ENCODE measurements around the gene FREY1.

FREY1 gene

DNA sequence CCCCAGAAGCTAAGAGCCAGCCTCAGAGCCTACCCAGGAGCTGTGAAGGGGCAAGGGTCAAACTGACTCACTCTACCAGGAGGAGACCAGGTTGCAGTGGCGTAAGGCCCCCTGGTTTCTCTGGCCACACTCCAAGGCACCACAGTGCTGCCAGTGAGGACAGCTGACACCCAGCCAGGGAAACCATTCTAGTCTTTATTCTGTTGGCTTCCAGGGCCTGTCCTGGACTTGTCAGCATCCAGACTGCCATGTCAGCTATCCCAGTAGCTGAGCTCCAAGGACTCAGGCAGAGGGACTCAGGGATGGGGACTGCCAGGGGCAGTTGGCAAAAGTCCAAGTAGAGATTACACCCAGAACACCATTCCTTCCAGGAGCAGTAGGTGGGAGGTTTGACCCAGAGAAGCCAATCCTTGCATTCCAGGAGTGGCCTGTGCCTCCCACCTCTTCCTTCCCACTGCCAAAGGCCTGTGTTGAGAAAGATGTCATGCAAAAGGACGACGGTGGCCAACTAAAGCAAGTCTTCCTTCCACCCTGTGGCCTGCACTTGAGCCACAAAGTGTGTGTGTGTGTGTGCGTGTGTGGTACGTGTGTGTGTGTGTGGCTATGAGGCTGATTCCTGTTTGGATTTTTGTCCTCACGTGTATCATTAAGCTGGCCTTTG, 25.2 kb downstream of the FREY1 start:
- DNase-seq (ENCODE audit: low spot score): no peak
- in situ Hi-C loops (cut with MboI; ENCODE audit: low sequenced_read_pairs, unreplicated experiment): no loop called here
- TF ChIP-seq, protein P1, sequence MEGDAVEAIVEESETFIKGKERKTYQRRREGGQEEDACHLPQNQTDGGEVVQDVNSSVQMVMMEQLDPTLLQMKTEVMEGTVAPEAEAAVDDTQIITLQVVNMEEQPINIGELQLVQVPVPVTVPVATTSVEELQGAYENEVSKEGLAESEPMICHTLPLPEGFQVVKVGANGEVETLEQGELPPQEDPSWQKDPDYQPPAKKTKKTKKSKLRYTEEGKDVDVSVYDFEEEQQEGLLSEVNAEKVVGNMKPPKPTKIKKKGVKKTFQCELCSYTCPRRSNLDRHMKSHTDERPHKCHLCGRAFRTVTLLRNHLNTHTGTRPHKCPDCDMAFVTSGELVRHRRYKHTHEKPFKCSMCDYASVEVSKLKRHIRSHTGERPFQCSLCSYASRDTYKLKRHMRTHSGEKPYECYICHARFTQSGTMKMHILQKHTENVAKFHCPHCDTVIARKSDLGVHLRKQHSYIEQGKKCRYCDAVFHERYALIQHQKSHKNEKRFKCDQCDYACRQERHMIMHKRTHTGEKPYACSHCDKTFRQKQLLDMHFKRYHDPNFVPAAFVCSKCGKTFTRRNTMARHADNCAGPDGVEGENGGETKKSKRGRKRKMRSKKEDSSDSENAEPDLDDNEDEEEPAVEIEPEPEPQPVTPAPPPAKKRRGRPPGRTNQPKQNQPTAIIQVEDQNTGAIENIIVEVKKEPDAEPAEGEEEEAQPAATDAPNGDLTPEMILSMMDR (IDR thresholded peaks at IDR 0.05; ENCODE audit: borderline replicate concordance, control extremely low read depth, extremely low read depth, insufficient read depth, missing control alignments): no peak

GRCh38 chr11:45880772-45881570, 26.1 kb downstream of the FREY1 start:
- TF ChIP-seq, protein P1 (IDR thresholded peaks at IDR 0.05; ENCODE audit: borderline replicate concordance, control extremely low read depth, extremely low read depth, insufficient read depth, missing control alignments): no peak
- in situ Hi-C loops (cut with MboI; ENCODE audit: low sequenced_read_pairs, unreplicated experiment): no loop called here
- DNase-seq (ENCODE audit: low spot score): no peak

DNA sequence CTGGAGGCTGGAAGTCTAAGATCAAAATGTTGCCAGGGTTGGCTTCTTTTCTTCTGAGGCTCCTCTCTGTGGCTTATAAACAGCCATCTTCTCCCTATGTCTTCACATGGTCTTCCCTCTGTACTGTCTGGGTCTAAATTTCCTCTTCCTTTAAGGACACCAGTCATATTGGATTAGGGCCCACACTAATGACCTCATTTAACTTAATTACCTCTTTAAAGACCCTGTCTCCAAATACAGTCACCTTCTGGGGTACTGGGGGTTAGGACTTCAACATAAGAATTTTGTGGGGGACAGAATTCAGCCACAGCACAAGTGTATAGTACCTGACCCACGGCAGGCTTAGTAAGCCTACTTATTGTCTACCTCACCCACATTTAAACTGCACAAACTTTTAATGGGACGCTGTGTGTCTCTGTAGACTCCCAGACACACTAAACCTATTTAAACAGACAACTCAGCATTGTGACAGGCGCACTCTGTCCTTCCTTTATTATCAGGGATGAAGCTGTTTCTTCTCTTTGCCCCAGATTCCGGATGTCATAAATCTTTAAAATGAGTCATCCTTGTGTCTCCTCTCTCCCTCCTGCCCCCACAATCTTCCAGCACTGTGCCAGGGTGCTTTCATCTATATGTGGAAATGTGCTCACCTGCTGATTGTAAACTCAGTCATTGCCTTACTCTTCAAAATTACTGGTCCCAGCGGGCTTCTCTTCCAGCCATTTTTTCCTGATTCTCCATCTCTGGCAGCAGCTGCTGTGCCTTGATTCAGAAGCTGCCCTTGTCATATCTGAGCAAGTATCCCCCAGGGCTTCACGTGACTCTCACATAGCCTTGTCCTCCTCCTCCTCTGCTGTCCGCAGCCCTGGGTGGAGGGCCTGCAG, 27.0 kb downstream of the FREY1 start:
- DNase-seq (ENCODE audit: low spot score): no peak
- in situ Hi-C loops (cut with MboI; ENCODE audit: low sequenced_read_pairs, unreplicated experiment): no loop called here
- TF ChIP-seq, protein P1 (IDR thresholded peaks at IDR 0.05; ENCODE audit: borderline replicate concordance, control extremely low read depth, extremely low read depth, insufficient read depth, missing control alignments): no peak

- no peak for DNase-seq (ENCODE audit: low spot score)
- in situ Hi-C loops (cut with MboI; ENCODE audit: low sequenced_read_pairs, unreplicated experiment): no loop called here
- TF ChIP-seq, protein P1 (IDR thresholded peaks at IDR 0.05; ENCODE audit: borderline replicate concordance, control extremely low read depth, extremely low read depth, insufficient read depth, missing control alignments): no peak
Observed at GRCh38 chr11:45877845-45878244, 29.2 kb downstream of the FREY1 start.

GRCh38 chr11:45877221-45877620, 29.9 kb downstream of the FREY1 start:
- DNase-seq (ENCODE audit: low spot score): no peak
- TF ChIP-seq, protein P1 (IDR thresholded peaks at IDR 0.05; ENCODE audit: borderline replicate concordance, control extremely low read depth, extremely low read depth, insufficient read depth, missing control alignments): no peak
- in situ Hi-C loops (cut with MboI; ENCODE audit: low sequenced_read_pairs, unreplicated experiment): no loop called here

GRCh38 chr11:45876401-45876800, 30.7 kb downstream of the FREY1 start:
- in situ Hi-C loops (cut with MboI; ENCODE audit: low sequenced_read_pairs, unreplicated experiment): no loop called here
- TF ChIP-seq, protein P1 (IDR thresholded peaks at IDR 0.05; ENCODE audit: borderline replicate concordance, control extremely low read depth, extremely low read depth, insufficient read depth, missing control alignments): no peak
- no peak for DNase-seq (ENCODE audit: low spot score)

All from GM13976 (cell line).